HG03558 (cell line): ENCODE data around the gene UROS.

Experiments
- ATAC-seq: cut with Tn5 transposase; IDR thresholded peaks from one replicate; pipeline ENCODE4 v1.9.1; 2021; ENCODE audit warnings: moderate number of reproducible peaks; ENCODE audit not compliant: unreplicated experiment; ENCODE audit errors: extremely low read depth

UROS gene

GRCh38 chr10:125795128-125795527 lies 27.9 kb downstream of the UROS start:
- no peak for ATAC-seq

- ATAC-seq, result no peak
These were observed 30.4 kb downstream of the UROS start for GRCh38 chr10:125792342-125793300.

GRCh38 chr10:125788156-125789034 lies 34.7 kb downstream of the UROS start:
- ATAC-seq, result no peak

GRCh38 chr10:125785791-125786190 lies 37.3 kb downstream of the UROS start:
- no peak for ATAC-seq

DNA sequence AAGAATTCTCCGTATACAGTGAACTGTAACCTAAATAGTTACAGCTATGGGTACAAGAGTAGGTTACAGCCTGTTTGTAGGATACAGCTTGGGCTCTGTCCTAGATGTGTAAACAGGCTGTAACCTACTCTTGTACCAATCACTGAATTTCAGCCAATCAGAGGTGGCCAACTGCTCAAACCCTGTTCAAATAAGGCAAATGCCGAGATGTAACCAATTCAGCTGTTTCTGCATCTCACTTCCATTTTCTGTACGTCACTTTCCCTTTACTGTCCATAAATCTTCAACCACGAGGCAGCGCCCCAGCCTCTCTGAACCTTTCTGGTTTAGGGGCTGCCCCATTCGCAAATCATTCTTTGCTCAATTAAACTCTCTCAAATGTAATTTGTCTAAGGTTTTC lies 39.1 kb downstream of the UROS start:
- ATAC-seq, result peak; percentile 87

DNA sequence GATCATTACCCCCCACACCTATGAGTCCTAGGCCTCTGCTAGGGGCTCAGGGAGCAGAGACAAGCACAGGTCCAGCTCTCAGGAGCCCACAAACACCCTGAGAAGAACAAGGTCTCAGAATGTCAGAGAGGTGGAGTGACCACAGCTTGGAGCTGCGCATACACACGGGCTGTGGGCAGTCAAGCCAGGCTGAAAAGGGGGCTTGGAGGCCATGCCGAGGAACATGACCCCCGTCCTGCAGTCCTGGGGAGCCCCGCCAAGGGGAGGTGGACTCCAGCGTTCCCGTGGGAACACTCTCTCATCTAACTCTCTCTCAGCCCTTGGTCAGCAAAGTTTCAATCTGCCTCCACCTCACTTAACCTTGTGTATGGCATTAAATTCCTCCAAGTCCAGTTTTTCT lies 39.6 kb downstream of the UROS start:
- ATAC-seq, result no peak

GRCh38 chr10:125782616-125783015 lies 40.4 kb downstream of the UROS start:
- ATAC-seq, result no peak

- ATAC-seq, result no peak
These were observed 41.0 kb downstream of the UROS start for GRCh38 chr10:125782054-125782453.

DNA sequence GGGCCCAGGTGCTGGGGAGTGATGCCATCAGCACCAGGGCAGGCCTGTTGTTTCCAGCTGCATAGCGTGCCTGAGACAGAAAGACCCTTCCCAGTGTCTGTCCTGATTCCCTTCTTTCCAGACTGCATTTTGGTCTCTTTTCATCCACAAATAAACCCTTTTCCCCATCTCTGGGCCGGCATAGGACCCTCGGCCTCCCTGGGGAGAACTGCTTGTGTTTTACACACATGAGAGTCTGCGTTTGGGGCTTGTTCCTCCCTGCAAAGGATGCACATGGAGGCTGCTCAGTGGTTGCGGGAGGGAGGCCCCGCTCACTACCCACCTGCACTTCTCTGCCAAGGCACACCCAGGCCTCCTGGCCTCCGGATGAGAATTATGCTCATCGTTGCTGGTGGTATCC lies 41.7 kb downstream of the UROS start:
- no peak for ATAC-seq

DNA sequence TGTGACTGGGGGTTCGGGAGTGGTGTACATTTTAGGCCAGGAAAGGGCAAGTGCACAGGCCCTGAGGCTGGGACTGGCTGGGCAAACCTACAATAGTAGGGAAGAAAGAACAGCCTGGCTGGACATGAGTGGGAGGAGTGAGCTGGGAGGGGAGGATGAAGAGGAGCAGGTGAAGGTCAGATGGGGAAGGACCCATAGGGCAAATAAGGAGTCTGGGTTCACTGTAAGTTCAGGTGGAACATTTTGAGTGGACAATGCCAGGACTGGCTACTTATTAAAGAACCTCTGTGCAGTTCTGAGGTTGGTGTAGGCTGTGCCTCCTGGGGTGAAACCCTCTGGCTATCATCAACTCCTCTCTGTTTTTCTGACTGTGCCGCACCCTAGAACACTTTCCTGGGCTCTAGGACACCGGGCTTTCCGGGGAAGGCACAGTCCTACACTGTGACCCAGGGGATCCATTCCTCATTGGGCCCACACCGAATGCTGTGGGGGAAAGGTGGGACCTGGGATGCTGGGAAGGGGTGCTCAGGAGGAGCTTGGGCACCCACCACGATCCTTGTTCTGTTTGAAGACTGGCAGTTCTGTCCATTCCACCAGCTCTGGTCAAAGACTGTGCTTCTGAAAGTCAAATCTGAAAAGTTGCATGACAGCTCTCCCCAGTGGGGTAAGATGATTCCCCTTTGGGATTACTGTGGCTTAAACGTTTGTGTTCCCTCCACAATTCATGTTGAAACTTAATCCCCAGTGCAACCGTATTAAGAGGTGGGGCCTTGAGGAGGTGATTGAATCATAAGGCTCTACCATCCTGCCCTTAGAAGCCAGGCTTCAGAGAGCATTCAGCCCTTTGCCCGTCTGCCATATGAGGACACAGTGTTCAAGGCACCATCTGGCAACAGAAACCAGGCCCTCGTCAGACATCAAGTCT lies 43.4 kb downstream of the UROS start:
- ATAC-seq, result no peak

DNA sequence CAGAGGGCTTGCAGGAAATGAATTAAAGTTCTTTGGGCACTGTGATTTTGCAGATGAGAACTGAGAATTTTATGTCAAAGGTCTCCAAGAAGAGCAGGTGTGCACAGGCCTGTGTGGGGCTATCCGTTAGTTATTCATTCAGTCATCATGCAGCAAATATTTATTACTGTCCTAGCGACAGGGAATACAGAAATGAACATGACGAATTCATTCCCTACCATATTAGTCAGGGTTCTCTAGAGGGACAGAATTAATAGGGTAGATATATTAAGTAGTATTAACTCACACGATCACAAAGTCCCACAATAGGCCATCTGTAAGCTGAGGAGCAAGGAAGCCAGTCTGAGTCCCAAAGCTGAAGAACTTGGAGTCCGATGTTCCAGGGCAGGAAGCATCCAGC lies 44.5 kb downstream of the UROS start:
- ATAC-seq, result no peak

DNA sequence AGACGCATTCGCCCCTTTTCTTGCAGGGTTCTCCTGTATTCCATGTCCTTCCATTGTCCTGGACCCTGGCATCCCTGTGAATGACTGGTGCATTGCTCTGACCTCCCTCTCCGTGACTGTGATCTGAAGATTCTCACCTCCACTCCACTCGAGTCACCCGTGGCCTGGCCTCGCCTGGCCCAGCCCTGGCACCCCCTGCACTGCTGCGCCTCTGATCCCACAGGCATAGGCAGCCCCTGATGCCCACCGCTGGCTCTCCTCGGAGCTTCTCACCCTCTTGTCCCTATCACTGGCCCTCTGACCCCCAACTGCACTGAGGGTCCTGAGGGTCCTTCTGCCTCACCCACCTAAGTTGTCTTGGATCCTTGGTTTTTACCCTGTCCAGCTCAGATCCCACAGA lies 45.3 kb downstream of the UROS start:
- no peak for ATAC-seq

- ATAC-seq, result no peak
These were observed 47.5 kb downstream of the UROS start, which contains the start of gene MMP21 for GRCh38 chr10:125775491-125776106. MMP21 (minus strand) TSS chr10:125775821; CDS start chr10:125775821, 0 bp downstream.

- ATAC-seq, result no peak
These were observed 48.4 kb downstream of the UROS start for GRCh38 chr10:125774581-125775191.

GRCh38 chr10:125773687-125774543 lies 49.1 kb downstream of the UROS start:
- no peak for ATAC-seq

GRCh38 chr10:125772864-125773180 lies 50.2 kb downstream of the UROS start:
- no peak for ATAC-seq

GRCh38 chr10:125772112-125772863 lies 50.8 kb downstream of the UROS start:
- ATAC-seq, result no peak

DNA sequence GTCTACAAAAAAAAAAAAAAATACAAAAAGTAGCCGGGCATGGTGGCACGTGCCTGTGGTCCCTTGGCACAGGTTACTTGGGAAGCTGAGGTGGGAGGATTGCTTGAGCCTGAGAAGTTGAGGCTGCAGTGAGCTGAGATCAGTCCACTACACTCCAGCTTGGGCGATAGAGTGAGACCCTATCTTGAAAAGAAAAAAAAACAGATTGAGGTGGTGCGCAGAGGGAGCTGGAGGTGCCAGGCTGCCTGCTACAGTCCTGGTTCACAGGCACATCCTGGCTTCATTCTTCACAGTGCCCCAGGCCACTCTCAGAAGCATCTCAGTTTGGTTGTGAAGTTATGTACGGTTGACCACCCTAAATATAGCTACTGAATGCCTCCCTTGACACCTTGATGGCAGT lies 52.2 kb downstream of the UROS start:
- no peak for ATAC-seq
